ENCODE results near the gene SIT1. TPM values are rescaled to one million over a fixed set of nuclear protein-coding genes. Genes with fewer than 3 reads are reported as not detected.

Gene SIT1
- total and polyA plus RNA-seq, 2 experiments from 2014 or later = 0.21 TPM; not detected in 1

GRCh38 chr9:35609001-35609819 is 41.5 kb downstream of the SIT1 start:
- Histone ChIP-seq H3K27me3 (no peaks in the 10 kb centered on the region), H3K9me3 (ENCODE audit: low read depth) (no peaks in the 10 kb centered on the region), H3K27ac (no peak overlapping the region), H3K36me3 (peaks cover 10% of the 10 kb centered on the region), H3K4me3 (no peak overlapping the region), H3K4me1 (ENCODE audit: low read depth) (peaks cover 3% of the 10 kb centered on the region)
- no peak for TF ChIP-seq CTCF (IDR thresholded peaks at IDR 0.05; ENCODE audit: low read depth, low read length)
- no peak for DNase-seq (ENCODE audit: low read depth in 1 of 2, low spot score in 1 of 2)

DNA sequence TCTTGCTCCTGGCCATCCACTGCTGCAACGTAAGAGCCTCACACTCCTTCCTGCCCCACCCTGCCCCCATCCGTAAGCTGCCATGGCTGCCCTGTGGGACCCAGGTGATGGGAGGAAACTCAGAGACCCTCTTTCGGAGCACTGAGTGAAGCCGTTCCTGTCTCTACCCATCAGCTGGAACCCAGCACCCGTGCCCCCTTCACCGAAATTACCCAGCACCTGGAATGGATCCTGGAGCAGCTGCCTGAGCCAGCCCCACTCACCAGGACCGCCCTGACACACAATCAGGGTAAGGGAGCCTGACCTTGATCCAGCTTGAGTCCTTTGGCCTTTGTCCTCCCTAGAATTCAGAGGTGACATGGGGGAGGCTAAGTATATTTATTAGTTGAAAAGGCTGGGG is 42.5 kb downstream of the SIT1 start:
- no peak for TF ChIP-seq CTCF (IDR thresholded peaks at IDR 0.05; ENCODE audit: low read depth, low read length)
- DNase-seq (ENCODE audit: low read depth in 1 of 2, low spot score in 1 of 2) = no peak
- H3K4me3 ChIP-seq = no peak overlapping the region
- no peaks in the 10 kb centered on the region for H3K9me3 ChIP-seq (ENCODE audit: low read depth)
- H3K4me1 ChIP-seq (ENCODE audit: low read depth) = peaks cover 3% of the 10 kb centered on the region
- peaks cover 10% of the 10 kb centered on the region for H3K36me3 ChIP-seq
- no peaks in the 10 kb centered on the region for H3K27me3 ChIP-seq
- H3K27ac ChIP-seq = no peak overlapping the region

DNA sequence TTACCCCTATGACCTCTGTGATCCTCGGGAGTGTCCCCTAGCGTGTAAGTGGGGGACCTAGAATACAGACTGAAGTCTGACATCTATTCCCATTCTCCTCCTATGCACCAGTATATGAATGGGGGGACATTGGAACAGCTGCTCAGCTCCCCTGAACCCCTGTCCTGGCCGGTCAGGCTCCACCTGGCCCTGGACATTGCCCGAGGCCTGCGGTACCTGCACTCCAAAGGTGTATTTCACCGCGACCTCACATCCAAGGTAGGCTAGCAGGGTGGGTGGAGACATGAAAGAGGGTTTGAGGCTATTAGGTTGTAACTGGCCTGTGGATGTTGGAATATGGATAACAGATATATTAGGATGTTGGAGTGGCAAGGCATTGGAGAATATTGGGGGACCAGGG is 44.0 kb downstream of the SIT1 start:
- no peak for DNase-seq (ENCODE audit: low read depth in 1 of 2, low spot score in 1 of 2)
- Histone ChIP-seq H3K27me3 (no peaks in the 10 kb centered on the region), H3K36me3 (peaks cover 10% of the 10 kb centered on the region), H3K9me3 (ENCODE audit: low read depth) (no peaks in the 10 kb centered on the region), H3K27ac (no peak overlapping the region), H3K4me3 (no peak overlapping the region), H3K4me1 (ENCODE audit: low read depth) (peaks cover 3% of the 10 kb centered on the region)
- no peak for TF ChIP-seq CTCF (IDR thresholded peaks at IDR 0.05; ENCODE audit: low read depth, low read length)

DNA sequence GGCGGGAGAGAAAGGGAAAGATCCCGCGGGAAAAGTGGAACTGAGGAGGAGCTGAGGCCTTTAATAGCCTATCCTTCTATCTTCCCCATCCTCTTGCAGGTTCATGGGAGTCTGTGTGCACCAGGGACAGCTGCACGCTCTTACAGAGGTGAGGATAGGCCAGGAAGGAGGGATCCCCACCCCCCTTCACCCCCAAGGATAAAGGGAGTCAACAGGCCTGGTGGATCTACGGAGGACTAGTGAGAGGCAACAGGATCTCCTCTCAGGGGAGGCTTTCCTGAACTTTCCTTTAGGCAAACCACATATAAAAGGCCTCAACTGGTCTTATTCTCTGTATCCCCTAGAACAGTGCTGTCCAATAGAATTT is 44.6 kb downstream of the SIT1 start:
- Histone ChIP-seq H3K27me3 (no peaks in the 10 kb centered on the region), H3K27ac (no peak overlapping the region), H3K4me3 (peak overlapping the region; percentile 66), H3K9me3 (ENCODE audit: low read depth) (no peaks in the 10 kb centered on the region), H3K36me3 (peaks cover 10% of the 10 kb centered on the region), H3K4me1 (ENCODE audit: low read depth) (peaks cover 3% of the 10 kb centered on the region)
- DNase-seq (ENCODE audit: low read depth in 1 of 2, low spot score in 1 of 2) = no peak
- no peak for TF ChIP-seq CTCF (IDR thresholded peaks at IDR 0.05; ENCODE audit: low read depth, low read length)

DNA sequence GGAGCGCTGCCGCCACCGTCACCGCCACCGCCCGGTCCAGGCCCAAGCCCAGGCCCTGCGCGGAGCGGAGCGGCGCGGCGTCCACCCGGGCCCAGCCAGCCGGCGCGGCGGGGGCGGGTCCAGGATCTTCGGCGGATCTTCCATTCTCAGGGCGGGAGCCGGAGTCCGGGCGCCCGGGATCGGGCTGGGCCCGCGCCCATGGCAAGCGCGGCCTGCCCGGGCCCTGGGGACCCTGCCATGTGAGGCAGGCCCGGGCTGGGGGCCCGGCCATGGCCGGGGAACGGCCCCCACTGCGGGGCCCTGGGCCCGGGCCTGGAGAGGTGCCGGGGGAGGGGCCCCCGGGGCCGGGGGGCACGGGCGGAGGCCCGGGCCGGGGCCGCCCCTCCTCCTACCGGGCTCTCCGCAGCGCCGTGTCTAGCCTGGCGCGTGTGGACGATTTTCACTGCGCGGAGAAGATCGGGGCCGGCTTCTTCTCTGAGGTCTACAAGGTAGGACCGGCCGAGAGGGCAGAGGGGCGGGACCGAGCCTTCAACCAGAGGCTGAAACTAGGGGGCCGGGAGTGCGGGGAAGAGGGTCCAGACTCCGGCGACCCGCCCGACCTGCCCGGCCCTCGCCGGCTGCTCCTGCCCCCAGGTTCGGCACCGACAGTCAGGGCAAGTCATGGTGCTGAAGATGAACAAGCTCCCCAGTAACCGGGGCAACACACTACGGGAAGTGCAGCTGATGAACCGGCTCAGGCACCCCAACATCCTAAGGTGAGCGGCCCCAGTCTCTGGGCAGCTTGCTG is 45.2 kb downstream of the SIT1 start:
- DNase-seq (ENCODE audit: low read depth in 1 of 2, low spot score in 1 of 2) = peak in 1 of 2 donors; percentile 45

More for the DNA sequence above, 45.2 kb downstream of the SIT1 start:
- Histone ChIP-seq H3K4me3 (peak overlapping the region; percentile 66), H3K27me3 (no peaks in the 10 kb centered on the region), H3K9me3 (ENCODE audit: low read depth) (no peaks in the 10 kb centered on the region), H3K27ac (peak overlapping the region; percentile 82), H3K4me1 (ENCODE audit: low read depth) (peaks cover 3% of the 10 kb centered on the region), H3K36me3 (peaks cover 10% of the 10 kb centered on the region)
- TF ChIP-seq CTCF (IDR thresholded peaks at IDR 0.05; ENCODE audit: low read depth, low read length) = no peak

Measured in cardiac muscle cell (in vitro differentiated cells and primary cell).